HepG2 (cell line): ENCODE results near the gene S100P. TPM values are rescaled to one million over a fixed set of nuclear protein-coding genes. Genes with fewer than 3 reads are reported as not detected.

Experiments
- ADNP ChIP-seq: sonication (generic); formaldehyde crosslinking; IDR thresholded peaks from 2 replicates; pipeline ENCODE4 v1.4.0; 2020; ENCODE audit warnings: missing genetic modification reagents
- ATF3 ChIP-seq: sonication (generic); formaldehyde crosslinking; IDR thresholded peaks from 2 replicates; pipeline ENCODE4 v1.4.0; 2020; ENCODE audit warnings: missing genetic modification reagents
- ATF5 ChIP-seq: sonication (generic); formaldehyde crosslinking; IDR thresholded peaks from 2 replicates; pipeline ENCODE4 v1.4.0; 2020; ENCODE audit warnings: mild to moderate bottlenecking, low read depth, missing genetic modification reagents
- CBX2 ChIP-seq, 2 experiments: fragments of 200-600 bp in 1 of 2; sonication (generic); formaldehyde crosslinking in 1 of 2; IDR thresholded peaks; 2 replicates each; pipeline versions ENCODE4 v1.7.0 to v1.8.1; 2018 to 2022; ENCODE audit warnings: low read depth in 2 of 2, low read length in 1 of 2, mild to moderate bottlenecking in 1 of 2, missing genetic modification reagents in 1 of 2
- CHCHD3 ChIP-seq: sonication (generic); formaldehyde crosslinking; IDR thresholded peaks from 2 replicates; pipeline ENCODE4 v1.8.0; 2022; ENCODE audit warnings: mild to moderate bottlenecking, missing genetic modification reagents, moderate library complexity
- FOXO1 ChIP-seq: sonication (generic); formaldehyde crosslinking; IDR thresholded peaks from 2 replicates; pipeline ENCODE4 v1.4.0; 2020; ENCODE audit warnings: missing genetic modification reagents
- HDAC2 ChIP-seq: sonication (generic); formaldehyde crosslinking; IDR thresholded peaks from 2 replicates; pipeline ENCODE4 v1.4.0; 2020; ENCODE audit warnings: missing genetic modification reagents
- NFE2L1 ChIP-seq: sonication (generic); formaldehyde crosslinking; IDR thresholded peaks from 2 replicates; pipeline ENCODE4 v1.4.0; 2020; ENCODE audit warnings: missing genetic modification reagents, mild to moderate bottlenecking, borderline replicate concordance
- PAWR ChIP-seq: sonication (generic); formaldehyde crosslinking; IDR thresholded peaks from 2 replicates; pipeline ENCODE4 v1.4.0; 2020; ENCODE audit warnings: missing genetic modification reagents, mild to moderate bottlenecking, borderline replicate concordance
- PTBP1 ChIP-seq: fragments of 200-400 bp; formaldehyde crosslinking; IDR thresholded peaks from 2 replicates; pipeline ENCODE4 v1.6.1; 2018; ENCODE audit warnings: low read length, low read depth; ENCODE audit not compliant: poor library complexity, severe bottlenecking
- SIN3B ChIP-seq: fragments of 150-350 bp; IDR thresholded peaks from 2 replicates; pipeline ENCODE4 v1.6.1; 2014; ENCODE audit warnings: low read length
- SP2 ChIP-seq: sonication (generic); formaldehyde crosslinking; IDR thresholded peaks from 2 replicates; pipeline ENCODE4 v1.5.1; 2020; ENCODE audit warnings: mild to moderate bottlenecking, missing genetic modification reagents
- STAT5B ChIP-seq: sonication (generic); formaldehyde crosslinking; IDR thresholded peaks from 2 replicates; pipeline ENCODE4 v1.4.0; 2020; ENCODE audit warnings: missing genetic modification reagents
- SUZ12 ChIP-seq: fragments of 150-350 bp; IDR thresholded peaks from 2 replicates; pipeline ENCODE4 v1.6.1; 2014; ENCODE audit warnings: low read depth, low read length
- TBL1XR1 ChIP-seq: fragments of 150-350 bp; IDR thresholded peaks from 2 replicates; pipeline ENCODE4 v1.6.1; 2014; ENCODE audit warnings: borderline replicate concordance, low read length; ENCODE audit not compliant: partially characterized antibody
- TSC22D2 ChIP-seq: sonication (generic); formaldehyde crosslinking; IDR thresholded peaks from 2 replicates; pipeline ENCODE4 v1.5.1; 2020; ENCODE audit warnings: missing genetic modification reagents, mild to moderate bottlenecking, borderline replicate concordance
- ZNF230 ChIP-seq: sonication (generic); formaldehyde crosslinking; IDR thresholded peaks from 2 replicates; pipeline ENCODE4 v1.4.0; 2020; ENCODE audit warnings: mild to moderate bottlenecking, missing genetic modification reagents
- ZNF713 ChIP-seq: sonication (generic); formaldehyde crosslinking; IDR thresholded peaks from 2 replicates; pipeline ENCODE4 v1.4.0; 2020; ENCODE audit warnings: mild to moderate bottlenecking, missing genetic modification reagents
- ZSCAN30 ChIP-seq: sonication (generic); formaldehyde crosslinking; IDR thresholded peaks from 2 replicates; pipeline ENCODE4 v1.5.0; 2020; ENCODE audit warnings: mild to moderate bottlenecking, missing genetic modification reagents
- polyA plus RNA-seq, 8 experiments: library from polyadenylated mRNA; depleted of rRNA in 3 of 8; stranded (reverse) in 7 of 8; unstranded in 1 of 8; fragments of >200 nt; fragmentation: Illumina TruSeq in 4 of 8; extraction: Trizol in 4 of 8; gene quantifications; 2 replicates each; pipeline versions ENCODE4 v1.2.1 to v1.2.3, GENCODE V29; 2011 to 2016; ENCODE audit warnings: low read depth in 4 of 8, missing spikeins in 1 of 8, mixed read lengths in 1 of 8; ENCODE audit not compliant: insufficient read depth in 1 of 8
- total RNA-seq, 5 experiments: library from RNA; depleted of rRNA; stranded (reverse); fragments of >200 nt; fragmentation: Illumina TruSeq; extraction: Trizol; gene quantifications; 2 replicates each; pipeline ENCODE4 v1.2.3, GENCODE V29; 2016; ENCODE audit warnings: low read depth in 1 of 5
- TF ChIP-seq, protein P1 (sequence below): sonication (generic); formaldehyde crosslinking; IDR thresholded peaks from 2 replicates; pipeline ENCODE4 v1.4.0; 2020; ENCODE audit warnings: missing genetic modification reagents
- TF ChIP-seq, protein P2 (sequence below): sonication (generic); formaldehyde crosslinking; conservative IDR thresholded peaks from 2 replicates; pipeline ENCODE4 v1.4.0; 2020; ENCODE audit warnings: missing genetic modification reagents
- TF ChIP-seq, protein P3 (sequence below): IDR thresholded peaks from 2 replicates; pipeline ENCODE4 v1.6.1; 2016; ENCODE audit warnings: mild to moderate bottlenecking

S100P gene
- total and polyA plus RNA-seq, 2 of the 13 experiments (the other 11 are each of a cell fraction or from before 2014, with no cell fraction given): 278 to 1,649 TPM

GRCh38 chr4:6693231-6694176 lies at the start of gene S100P (continued):
- TF ChIP-seq, protein P1, sequence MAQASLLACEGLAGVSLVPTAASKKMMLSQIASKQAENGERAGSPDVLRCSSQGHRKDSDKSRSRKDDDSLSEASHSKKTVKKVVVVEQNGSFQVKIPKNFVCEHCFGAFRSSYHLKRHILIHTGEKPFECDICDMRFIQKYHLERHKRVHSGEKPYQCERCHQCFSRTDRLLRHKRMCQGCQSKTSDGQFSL (CRISPR knock-in tag): no peak
- TF ChIP-seq HDAC2 (peak; percentile 76), SUZ12 (no peak), ZNF713 (CRISPR knock-in tag) (no peak), ZSCAN30 (CRISPR knock-in tag) (no peak), SIN3B (no peak), TBL1XR1 (no peak), PTBP1 (no peak), FOXO1 (CRISPR knock-in tag) (peak; percentile 26; the same call in 1 of the 2 replicates), NFE2L1 (CRISPR knock-in tag) (no peak), ATF5 (CRISPR knock-in tag) (no peak), STAT5B (no peak), TSC22D2 (no peak), PAWR (CRISPR knock-in tag) (no peak), ZNF230 (CRISPR knock-in tag) (no peak), CBX2 (IDR thresholded peaks at IDR 0.05; ENCODE audit: low read depth, low read length) (no peak), CBX2 (CRISPR knock-in tag; IDR thresholded peaks at IDR 0.05; ENCODE audit: low read depth) (no peak), SP2 (CRISPR knock-in tag) (peak; percentile 63), CHCHD3 (CRISPR knock-in tag) (no peak), ADNP (CRISPR knock-in tag) (no peak), ATF3 (CRISPR knock-in tag) (no peak; the same call in 1 of the 2 replicates)
- TF ChIP-seq, protein P2, sequence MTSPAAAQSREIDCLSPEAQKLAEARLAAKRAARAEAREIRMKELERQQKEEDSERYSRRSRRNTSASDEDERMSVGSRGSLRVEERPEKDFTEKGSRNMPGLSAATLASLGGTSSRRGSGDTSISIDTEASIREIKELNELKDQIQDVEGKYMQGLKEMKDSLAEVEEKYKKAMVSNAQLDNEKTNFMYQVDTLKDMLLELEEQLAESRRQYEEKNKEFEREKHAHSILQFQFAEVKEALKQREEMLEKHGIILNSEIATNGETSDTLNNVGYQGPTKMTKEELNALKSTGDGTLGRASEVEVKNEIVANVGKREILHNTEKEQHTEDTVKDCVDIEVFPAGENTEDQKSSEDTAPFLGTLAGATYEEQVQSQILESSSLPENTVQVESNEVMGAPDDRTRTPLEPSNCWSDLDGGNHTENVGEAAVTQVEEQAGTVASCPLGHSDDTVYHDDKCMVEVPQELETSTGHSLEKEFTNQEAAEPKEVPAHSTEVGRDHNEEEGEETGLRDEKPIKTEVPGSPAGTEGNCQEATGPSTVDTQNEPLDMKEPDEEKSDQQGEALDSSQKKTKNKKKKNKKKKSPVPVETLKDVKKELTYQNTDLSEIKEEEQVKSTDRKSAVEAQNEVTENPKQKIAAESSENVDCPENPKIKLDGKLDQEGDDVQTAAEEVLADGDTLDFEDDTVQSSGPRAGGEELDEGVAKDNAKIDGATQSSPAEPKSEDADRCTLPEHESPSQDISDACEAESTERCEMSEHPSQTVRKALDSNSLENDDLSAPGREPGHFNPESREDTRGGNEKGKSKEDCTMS (CRISPR knock-in tag): no peak
- TF ChIP-seq, protein P3, sequence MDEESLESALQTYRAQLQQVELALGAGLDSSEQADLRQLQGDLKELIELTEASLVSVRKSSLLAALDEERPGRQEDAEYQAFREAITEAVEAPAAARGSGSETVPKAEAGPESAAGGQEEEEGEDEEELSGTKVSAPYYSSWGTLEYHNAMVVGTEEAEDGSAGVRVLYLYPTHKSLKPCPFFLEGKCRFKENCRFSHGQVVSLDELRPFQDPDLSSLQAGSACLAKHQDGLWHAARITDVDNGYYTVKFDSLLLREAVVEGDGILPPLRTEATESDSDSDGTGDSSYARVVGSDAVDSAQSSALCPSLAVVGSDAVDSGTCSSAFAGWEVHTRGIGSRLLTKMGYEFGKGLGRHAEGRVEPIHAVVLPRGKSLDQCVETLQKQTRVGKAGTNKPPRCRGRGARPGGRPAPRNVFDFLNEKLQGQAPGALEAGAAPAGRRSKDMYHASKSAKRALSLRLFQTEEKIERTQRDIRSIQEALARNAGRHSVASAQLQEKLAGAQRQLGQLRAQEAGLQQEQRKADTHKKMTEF (CRISPR knock-in tag): peak; percentile 89
